ENCODE data around the gene CSMD2.

The CSMD2 gene

GRCh38 chr1:33741749-33742148 is 423.3 kb downstream of the CSMD2 start:
- H3K27me3 ChIP-seq: no peaks in the 10 kb centered on the region
- H3K4me1 ChIP-seq (ENCODE audit: control insufficient read depth in 1 of 2, insufficient read depth in 1 of 2, low read depth in 1 of 2, low read length in 1 of 2): no peaks in the 10 kb centered on the region
- no peak for TF ChIP-seq CTCF (IDR thresholded peaks at IDR 0.05)
- no peaks in the 10 kb centered on the region for H3K9me3 ChIP-seq
- no peak overlapping the region for H3K27ac ChIP-seq
- no peaks in the 10 kb centered on the region for H3K36me3 ChIP-seq
- H3K4me3 ChIP-seq (ENCODE audit: low read depth in 1 of 2, low read length in 1 of 2): no peak overlapping the region

GRCh38 chr1:33740040-33740744 is 424.8 kb downstream of the CSMD2 start:
- TF ChIP-seq CTCF (IDR thresholded peaks at IDR 0.05): no peak

DNA sequence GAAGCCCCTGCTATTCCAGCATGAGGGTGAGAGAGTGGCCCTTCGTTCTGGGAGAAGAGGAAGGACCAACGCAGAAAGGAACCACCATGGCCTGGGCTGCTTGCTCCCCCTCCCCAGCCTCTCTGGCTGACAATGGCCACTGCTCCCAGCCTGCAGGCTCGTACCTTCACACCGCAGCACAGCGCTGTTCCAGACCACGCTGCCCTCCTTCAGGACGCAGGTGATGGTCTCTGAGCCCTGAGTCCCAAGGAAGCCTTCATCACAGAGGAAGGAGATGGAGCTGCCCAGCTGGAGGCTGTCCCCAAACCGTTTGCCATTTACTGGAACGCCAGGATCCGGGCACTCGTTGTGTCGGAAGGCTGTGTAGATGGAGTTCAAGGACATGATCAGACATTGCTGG is 426.1 kb downstream of the CSMD2 start:
- TF ChIP-seq CTCF (IDR thresholded peaks at IDR 0.05): no peak
- Histone ChIP-seq H3K27me3 (no peaks in the 10 kb centered on the region), H3K4me1 (ENCODE audit: control insufficient read depth in 1 of 2, insufficient read depth in 1 of 2, low read depth in 1 of 2, low read length in 1 of 2) (no peaks in the 10 kb centered on the region), H3K36me3 (no peaks in the 10 kb centered on the region), H3K4me3 (ENCODE audit: low read depth in 1 of 2, low read length in 1 of 2) (no peak overlapping the region), H3K9me3 (no peaks in the 10 kb centered on the region), H3K27ac (no peak overlapping the region)

More at GRCh38 chr1:33740040-33740744, 424.8 kb downstream of the CSMD2 start:
- H3K27me3 ChIP-seq: no peaks in the 10 kb centered on the region
- no peaks in the 10 kb centered on the region for H3K36me3 ChIP-seq
- no peak overlapping the region for H3K4me3 ChIP-seq (ENCODE audit: low read depth in 1 of 2, low read length in 1 of 2)
- no peaks in the 10 kb centered on the region for H3K4me1 ChIP-seq (ENCODE audit: control insufficient read depth in 1 of 2, insufficient read depth in 1 of 2, low read depth in 1 of 2, low read length in 1 of 2)
- no peaks in the 10 kb centered on the region for H3K9me3 ChIP-seq
- H3K27ac ChIP-seq: no peak overlapping the region

DNA sequence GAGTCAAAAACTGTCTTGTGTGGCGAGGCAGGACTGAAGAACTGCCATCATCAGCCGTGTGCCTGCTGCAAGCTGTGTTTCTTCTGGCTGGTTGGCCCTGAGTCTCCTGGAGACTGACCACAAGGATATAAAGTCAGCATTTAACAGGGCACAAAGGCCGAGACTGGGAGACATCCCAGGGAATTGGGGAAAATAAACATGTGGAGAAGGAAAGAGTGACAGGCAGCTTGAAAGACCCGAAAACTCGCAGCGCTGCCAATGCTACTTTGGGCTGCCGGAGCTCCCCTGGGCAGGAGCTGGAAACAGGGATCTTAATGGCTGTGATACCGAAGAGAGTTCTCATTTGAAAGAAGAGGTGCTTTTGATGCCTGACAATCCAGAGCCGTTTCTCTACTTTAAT is 426.5 kb downstream of the CSMD2 start:
- H3K27ac ChIP-seq: no peak overlapping the region
- no peaks in the 10 kb centered on the region for H3K9me3 ChIP-seq
- H3K36me3 ChIP-seq: no peaks in the 10 kb centered on the region
- no peak for TF ChIP-seq CTCF (IDR thresholded peaks at IDR 0.05)
- no peak overlapping the region for H3K4me3 ChIP-seq (ENCODE audit: low read depth in 1 of 2, low read length in 1 of 2)
- H3K27me3 ChIP-seq: peaks cover under 1% of the 10 kb centered on the region
- no peaks in the 10 kb centered on the region for H3K4me1 ChIP-seq (ENCODE audit: control insufficient read depth in 1 of 2, insufficient read depth in 1 of 2, low read depth in 1 of 2, low read length in 1 of 2)

DNA sequence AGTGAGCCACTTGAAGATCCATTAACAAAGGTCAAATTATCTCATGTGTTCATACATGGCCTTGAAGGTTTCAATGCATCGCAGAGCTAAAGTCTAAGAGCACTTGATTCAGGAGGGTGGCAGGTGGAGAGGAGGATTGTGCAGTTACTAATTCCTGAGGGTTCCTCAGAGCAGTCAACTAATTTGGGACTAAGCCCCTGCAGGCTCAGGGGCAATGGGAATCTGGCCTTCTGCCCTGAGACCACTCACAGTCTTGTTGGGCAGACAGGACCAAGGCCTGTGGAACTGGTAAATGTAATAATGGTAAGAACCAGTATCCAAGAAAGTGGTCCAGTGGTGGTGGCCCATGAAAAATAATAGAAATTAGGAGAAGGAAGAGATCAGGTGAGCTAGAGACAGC is 428.5 kb downstream of the CSMD2 start:
- H3K27ac ChIP-seq: no peak overlapping the region
- no peak overlapping the region for H3K4me3 ChIP-seq (ENCODE audit: low read depth in 1 of 2, low read length in 1 of 2)
- TF ChIP-seq CTCF (IDR thresholded peaks at IDR 0.05): no peak
- H3K27me3 ChIP-seq: peaks cover 12% of the 10 kb centered on the region
- H3K4me1 ChIP-seq (ENCODE audit: control insufficient read depth in 1 of 2, insufficient read depth in 1 of 2, low read depth in 1 of 2, low read length in 1 of 2): no peaks in the 10 kb centered on the region
- H3K9me3 ChIP-seq: no peaks in the 10 kb centered on the region
- H3K36me3 ChIP-seq: no peaks in the 10 kb centered on the region

Data from neutrophil (primary cell).